ENCODE measurements around the gene FAM118B.

The FAM118B gene

DNA sequence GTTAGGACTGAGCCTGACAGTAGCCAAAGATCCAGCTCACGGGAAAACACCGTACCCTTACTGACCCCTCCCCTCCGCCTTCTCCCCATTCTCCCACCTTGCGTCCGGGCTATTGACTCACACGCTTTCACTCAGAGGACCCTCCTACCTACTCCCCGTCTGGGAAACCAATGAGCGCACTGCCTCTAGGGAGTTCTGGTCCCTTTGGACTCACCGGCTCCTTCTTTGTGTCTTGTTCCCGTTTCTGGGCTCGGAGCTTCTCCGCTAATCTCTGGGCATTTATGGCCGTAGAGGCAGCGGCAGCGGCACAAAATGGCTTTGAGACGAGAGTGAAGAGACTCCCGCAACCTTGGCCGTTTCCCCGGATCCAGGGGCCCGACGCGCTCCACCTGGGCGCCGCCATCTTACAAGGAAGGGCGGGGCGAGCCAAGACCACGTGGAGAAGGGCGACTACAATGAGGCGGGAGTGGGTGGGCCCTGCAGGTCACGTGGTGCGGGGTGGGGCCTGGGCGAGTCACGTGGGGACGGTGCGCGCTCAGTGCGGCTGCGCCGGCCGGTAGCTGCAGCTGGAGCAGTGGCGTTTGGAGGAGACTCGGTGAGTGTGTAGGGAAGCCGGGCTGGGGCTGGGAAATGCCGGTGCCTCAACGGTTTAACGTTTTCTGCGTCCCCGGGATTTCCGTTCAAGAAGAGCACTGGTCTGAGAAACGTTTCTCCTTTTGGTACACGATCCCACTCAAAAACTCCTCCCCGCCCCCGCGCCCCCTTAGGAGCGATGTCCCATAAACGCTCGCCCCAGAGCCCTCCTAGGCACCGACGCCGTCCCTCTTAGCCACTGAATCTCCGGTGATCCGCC is at the start of gene FAM118B, which contains the start of gene RPUSD4:
Gene FAM118B, plus strand, starts transcription at position 547 of the 853 bp plus-strand sequence. CDS start 23,220 bp downstream, outside the sequence.
Gene RPUSD4, minus strand, starts transcription at position 415 of the 853 bp plus-strand sequence. Its CDS starts 12 bp downstream, at position 403.
- DNase-seq, result peak; percentile 98

DNA sequence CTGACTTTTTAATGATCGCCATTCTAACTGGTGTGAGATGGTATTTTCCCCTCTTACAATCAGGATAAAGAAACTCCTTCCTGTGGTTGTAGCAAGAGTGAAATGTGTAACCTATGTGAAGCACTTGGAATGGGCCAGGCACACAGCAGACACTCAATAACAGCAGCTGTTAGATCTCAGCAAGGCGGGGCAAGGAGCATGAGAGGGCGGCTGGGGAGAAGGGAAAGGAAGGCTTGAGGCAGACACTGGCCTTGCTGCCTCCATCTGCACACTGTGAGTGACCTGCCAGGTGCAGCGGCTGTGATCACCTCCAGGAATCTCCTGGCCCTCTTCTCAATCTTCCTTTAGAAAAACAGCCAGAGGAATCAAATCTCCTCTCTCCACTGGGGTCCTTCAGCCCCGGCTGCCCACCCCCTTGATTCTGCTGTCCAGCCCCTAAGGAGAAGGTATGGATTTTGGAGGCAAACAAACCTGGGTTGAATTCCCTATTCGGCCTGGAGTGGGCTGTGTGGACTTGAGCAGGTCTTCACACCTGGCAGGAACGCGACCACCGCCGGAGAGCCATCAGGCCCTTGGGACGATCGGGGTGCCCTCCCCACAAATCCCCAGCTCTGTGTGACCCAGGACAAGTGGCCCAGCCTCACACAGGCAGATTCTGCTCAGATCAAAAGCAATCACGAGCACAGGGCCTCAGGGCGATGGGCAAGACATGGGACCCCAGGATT is 49.1 kb upstream of the FAM118B start:
- no peak for DNase-seq

DNA sequence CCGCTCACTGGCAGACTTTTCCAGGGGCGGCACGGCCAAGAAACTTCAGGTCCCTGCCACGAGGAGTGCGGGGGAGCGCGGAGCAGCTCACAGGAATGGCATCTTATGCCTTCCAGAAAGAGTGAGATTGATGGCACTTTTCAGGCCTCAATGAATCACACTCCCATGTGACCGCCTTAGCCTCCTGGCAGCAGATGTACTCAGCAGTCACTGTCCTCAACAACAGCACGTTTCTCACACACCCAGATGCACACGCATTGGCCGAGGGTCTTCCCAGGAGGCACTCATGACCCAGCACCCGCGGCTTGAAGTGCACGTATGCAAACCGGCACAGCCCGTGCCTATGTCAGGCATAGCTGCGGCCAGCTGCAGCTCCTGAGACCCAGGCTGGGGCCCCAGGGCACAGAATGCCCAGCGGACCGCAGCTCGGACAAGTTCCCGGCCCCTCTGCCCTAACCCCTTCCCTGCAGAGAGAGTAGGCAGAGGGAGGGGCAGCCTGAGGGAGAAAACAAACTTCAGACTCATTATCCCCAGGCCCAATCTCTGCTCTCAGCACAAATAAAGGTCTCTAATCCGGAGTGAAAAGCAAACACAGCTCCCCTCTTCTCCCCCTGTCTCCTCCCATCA is 48.4 kb upstream of the FAM118B start:
- DNase-seq, result no peak

DNA sequence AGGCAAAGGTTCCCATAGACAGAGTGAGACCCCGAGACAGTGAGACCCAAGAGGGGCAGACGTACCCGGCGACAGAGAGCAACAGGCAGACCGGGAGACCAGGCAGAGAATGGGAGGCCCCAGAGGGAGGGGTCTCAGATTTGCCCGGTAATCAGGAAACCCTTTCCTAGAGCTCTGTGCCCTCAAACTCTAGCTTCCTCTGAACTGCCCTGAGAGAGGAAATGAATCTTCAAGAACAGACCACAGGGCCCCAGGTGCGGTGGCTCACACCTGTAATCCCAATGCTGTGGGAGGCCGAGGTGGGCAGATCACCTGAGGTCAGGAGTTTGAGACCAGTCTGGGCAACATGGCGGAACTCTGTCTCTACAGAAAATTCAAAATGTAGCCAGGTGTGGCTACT is 47.8 kb upstream of the FAM118B start:
- no peak for DNase-seq

DNA sequence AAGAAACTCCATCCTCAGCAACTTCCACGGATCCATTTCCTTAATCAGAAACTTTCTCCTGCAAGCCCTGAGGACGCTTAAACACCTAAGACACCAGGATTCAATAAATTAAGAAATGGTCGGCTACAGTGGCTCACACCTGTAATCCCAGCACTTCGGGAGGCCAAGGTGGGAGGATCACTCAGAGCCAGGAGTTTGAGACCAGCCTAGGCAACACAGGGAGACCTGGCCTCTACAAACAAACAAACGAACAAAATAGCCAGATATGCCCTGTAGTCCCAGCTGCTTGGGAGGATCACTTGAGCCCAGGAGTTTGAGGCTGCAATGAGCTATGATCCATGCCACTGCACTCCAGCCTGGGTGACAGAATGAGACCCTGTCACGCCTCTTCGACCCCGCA is 46.8 kb upstream of the FAM118B start:
- no peak for DNase-seq

DNA sequence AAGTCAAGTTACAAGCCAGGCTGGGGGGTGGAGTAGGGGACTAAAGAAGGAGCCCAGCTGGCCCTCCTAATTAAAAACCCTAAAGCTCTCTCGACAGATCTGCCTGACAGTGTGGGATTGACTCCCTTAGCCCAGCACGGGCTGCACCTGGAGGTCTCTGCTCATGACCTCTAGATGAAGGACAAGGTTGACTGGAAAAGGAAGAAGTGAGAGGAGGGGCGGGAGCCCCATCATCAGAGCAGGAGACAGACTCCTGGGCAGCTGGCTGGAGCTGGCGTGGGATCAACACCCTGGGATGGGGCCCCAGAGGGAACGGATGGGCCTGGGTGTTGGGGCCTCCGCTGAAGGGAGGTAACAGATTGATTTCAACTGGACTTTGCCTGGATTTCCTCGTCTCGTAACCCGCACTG is 46.3 kb upstream of the FAM118B start:
- no peak for DNase-seq

DNA sequence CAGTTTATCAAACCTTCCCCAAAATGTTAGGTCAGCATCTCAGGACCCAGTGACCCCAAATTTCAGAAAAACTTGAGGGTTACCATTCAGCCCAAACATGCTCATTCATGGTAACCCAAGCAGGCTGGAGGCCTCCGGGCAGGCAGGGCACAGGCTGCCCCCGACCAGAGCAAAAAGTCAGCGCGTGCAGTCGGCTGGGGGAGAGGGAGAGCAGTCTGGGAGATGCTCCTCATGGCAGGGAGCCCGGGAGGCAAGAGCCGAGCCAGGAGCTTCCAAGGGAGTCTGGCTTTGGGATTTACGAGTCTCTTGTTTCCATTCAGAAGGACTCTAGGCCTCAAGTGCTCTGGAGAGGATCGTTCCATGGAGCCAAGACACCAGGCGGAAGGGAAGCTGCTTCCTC is 45.8 kb upstream of the FAM118B start:
- DNase-seq, result no peak

DNA sequence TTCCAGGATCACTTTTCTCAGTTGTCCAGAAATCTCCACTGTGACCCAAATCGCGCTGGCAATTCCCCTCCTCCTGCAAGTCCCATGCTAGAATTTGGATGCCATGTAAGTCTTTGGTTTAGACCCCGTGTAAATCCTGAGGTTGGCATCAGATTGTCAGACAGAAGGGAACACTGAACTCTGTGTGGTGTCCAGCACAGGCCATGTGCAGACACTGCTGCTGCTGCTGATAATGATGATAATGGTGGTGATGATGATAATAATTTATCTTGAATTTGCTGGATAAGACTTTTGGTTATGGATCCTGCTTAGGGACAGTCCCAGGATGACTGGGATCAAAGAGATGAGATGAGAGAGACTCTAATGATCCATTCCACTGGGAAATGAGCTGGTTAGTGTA is 45.2 kb upstream of the FAM118B start:
- no peak for DNase-seq

DNA sequence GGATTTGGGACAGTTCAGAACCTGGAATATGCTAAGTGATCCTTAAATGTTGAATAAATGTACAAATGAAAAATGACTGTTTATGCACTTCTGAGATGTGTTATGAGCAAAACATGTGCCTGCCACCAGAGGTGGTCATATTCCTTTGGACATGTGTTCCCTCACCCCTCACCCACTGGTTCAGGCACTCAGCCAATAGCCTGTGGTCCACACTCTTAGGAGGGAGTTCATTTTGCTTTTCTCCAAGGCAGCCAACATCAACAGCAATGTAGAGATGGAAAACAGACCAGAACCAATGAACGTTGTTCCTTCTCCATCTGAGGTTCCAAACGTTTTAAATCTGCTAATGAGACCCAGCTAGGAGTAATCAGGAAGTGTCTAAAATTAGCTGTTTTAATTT is 44.1 kb upstream of the FAM118B start:
- DNase-seq, result no peak

DNA sequence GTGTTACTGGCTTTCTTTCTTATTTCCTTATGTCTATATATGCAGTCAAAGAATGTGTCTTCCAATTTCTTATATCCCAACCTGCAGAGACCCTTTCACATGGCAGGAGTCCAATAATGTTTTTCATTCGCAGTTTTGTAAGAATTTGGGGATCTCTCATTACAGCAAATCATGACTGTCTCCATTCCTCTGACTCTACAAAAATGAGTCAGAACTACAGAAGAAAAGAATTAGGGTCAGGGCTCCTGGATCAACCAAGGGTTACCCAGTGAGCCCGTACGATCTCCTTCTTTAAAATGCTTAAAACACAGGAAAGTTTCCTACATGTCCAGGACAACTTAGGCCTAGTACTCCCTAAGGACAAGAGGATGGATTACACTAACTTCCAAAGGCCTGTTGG is 42.3 kb upstream of the FAM118B start:
- no peak for DNase-seq

DNA sequence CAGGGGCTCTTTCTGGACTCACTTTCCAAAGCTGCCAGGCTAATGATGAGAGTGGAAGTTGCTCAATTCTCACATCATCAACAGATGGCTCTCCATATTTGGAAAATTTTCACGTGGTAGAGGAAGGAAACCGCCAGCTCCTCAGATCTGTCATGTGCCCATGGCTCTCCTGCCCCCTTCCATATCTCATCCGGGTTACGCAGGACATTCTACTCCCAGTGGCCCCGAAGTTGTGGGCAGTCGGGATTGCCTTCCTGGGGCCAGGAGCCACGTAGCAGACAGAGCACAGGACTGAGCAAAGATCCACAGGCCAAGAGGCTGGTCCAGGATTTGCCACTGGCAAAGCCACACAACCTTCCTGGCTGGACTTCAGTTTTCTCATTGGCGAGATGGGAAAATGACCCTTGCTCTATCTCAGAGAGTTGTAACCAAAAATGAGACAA is 39.0 kb upstream of the FAM118B start:
- no peak for DNase-seq

DNA sequence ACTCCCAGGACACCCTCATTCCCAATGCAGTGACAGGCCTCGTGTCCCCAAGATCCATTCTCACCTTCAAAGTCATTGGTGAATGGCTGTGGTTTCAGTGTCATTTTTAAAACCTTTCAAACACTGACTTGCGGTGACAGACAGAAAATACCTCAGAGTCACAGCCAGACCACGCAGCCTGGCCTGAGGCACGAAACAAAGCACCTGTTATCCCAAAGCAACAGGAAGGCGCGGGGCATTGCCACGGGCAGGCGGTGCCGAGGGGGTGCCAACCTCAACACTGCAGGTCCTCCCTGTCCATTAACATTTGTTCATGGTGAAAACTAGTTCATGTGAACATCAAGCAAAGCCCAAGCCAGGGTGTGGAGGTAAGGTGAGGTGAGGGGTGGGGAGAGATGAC is 38.3 kb upstream of the FAM118B start:
- DNase-seq, result no peak

DNA sequence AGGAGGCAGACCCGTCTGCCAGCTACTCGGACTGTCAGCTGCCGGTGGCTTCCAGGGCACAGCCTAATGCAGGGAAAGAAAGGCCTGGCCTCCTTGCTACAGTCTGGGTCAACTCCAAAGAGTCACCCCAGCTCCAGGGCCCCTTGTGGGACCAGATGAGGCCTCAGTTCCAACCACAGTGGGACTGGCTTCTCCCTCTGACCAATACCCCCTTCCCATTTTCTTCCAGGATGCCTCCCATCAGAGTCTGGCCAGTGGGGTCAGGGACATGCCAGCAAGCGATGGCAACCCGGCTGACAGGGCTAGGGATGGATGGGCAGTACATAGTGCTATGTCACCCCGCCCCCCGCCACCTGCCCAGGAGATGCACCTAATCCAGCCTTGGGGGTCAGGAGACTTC is 36.8 kb upstream of the FAM118B start:
- no peak for DNase-seq

DNA sequence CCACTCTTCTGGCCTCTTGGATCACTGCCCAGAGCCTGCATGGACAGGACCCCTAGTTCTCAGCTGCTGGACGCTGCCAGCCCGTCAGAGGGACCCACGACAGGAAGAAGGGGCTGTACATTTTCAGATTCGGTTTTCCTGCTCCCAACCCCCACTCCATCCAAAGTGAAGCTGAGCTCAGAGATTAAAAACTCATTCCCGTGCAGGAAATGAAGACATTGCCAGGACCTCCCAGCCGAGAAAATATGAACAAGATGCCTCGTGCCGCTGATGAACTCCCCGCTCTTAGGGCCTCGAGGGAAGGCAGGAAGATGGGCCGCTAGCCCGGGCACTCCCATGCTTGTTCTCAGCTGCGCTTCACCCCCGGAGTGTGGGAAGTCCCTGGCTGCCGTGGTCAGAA is 36.2 kb upstream of the FAM118B start:
- no peak for DNase-seq

DNA sequence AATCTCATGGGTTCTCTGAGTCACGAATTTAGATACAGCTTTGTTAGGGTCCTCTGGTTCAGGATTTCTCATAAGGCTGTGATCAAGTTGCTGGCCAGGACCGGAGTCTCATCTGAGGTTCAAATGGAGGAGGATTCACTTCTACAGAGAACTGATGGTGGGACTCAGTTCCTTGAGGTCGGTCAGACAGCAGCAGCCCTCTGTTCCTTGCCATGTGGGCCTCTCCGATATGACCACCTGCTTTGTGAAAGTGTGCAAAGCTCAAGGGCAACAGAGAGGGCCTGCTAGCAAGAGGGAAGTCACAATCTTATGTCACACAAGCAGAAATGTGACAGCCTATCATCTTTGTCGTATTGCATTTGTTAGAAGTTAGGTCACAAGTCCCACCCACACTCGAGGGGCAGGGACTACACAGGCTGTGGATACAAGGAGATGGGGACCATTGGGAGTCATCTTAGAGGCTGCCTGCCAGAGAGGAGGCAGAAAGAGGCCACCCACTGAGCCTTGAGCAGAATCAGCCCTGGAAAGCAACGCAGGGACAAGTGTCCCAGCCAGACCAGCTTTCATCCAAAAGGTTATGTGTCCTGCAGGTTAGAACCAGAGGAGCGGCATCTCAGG is 34.6 kb upstream of the FAM118B start:
- DNase-seq, result no peak

DNA sequence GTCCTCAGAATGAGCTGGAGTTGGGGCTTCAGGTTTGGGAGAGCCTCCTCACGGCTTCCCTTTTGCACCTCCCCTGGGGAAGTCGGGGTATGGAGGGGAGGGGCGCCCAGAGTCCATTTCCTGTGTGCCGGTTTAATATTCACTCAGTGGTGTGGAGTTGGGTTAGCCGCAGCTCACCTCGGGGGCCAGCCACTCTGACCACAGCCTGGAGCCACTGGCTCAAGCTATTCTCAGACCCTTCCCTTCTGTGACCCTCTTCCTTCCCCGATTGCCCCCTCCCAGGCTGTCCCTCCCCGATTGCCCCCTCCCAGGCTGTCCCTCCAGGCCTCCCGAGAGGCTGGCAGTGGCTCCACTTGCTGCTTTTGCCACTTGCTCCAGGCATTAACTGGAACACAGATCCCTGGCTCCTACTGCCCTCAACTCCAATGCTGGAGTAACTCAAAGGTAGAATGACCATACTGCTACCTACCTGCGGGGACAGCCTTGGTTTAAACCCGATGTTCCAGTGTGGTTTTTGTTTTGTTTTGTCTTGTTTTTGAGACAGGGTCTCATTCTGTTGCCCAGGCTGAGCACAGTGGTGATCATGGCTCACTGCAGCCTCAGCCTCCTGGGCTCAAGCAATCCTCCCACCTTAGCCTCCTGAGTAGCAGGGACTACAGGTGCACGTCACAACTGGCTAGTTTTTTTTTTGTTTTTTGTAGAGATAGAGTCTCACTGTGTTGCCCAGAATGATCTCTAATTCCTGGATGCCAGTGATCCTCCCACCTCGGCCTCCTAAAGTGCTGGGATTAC is 29.4 kb upstream of the FAM118B start:
- DNase-seq, result no peak

DNA sequence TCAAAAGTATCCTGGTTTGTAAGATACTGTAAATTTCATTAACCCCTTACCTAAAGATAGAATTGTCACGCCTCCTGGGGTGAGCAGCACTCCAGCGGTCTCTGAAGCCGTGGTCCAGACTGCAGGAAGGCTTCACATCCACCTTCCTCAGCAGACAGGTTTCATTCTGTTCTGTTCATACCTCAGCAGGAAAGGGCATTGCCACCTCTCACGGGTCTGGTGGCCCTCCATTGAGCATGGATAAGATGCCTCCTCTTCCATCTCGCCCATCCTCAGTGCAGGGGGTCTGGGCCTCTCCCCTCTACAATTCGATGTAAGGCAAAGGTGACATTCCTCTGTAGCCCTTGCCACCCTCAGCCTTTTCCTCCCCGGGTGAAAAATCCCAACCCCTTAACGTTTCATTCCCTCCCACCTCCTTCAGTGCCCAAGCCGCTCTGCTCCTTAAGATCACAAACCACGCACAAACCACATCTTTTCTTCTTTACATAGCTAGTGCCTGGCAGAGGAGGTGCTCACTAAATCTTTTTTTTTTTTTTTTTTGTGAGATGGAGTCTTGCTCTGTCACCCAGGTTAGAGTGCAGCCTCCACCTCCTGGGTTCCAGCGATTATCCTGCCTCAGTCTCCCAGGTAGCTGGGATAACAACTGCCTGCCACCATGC is 28.7 kb upstream of the FAM118B start:
- no peak for DNase-seq

DNA sequence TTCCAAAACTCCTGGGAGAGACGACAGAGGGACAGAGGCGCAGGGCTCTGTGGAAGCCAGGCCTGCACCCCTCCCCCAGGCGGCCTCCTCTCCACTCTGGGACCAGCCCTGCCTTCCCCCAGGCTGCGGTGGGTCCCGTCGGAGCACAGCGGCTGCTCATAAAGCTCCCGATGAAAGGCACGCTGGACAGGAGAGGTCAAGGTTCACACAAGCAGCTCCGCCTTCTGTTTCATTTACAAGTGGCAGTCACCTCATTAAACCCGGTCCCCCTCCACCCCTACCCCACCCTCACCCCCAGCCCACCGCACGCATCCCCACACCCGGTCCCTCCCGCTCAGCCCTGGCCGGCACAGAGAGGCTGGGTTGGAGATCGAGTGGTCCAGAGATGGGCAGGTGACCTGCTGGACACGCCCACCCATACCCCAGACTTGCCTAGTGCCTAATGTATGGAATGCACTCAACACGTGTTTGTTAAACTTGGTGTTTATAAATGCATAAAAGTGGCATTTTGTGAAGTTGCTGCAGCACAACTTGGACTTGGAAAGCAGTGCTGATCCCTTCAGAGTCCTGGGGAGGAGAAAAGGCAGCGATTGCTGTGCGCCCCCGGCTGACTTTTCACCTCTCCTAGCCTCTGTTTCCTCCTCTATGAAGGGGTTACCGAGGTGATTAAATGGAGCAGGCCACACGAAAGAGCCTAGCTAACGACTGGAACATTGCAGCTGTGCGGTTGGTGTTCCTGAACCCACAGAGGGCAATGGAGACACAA is 26.1 kb upstream of the FAM118B start:
- no peak for DNase-seq

DNA sequence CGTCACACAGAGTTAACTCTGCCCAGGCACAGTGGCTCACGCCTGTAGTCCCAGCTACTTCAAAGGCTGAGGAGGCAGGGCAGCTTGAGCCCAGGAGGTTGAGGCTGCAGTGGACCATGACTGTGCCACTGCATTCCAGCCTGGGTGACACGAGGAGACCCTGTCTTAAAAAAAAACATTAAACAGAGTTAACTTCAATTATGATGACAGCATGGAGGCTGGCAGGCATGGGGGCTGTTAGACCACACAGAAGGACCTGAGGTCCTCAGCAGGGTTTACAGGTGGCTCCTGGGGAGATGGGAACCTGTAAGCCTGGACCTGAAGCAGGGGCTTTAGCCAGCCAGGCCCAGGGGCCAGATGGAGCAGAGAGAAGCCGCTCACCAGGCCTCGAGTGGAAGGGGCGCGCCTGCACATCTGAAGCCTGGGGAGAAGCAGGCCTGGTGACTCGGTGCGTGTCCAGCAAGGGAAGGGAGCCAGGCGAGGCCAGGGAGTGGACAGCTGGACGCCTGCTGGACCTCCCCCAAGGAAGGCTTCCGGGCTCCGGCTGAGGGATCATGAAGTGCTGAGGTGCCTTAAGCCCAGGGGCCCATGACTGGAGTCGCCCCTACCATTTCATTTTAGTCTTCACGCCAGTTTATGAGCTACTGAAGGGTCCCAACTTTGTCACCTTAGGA is 25.4 kb upstream of the FAM118B start:
- DNase-seq, result no peak

Measured in NCI-H1105 treated with DMSO at 0.1 percent for 48 hours (cell line).